Uterus (tissue), 4 donors: ENCODE measurements around the gene TYR. TPM values are rescaled to one million over a fixed set of nuclear protein-coding genes. Genes with fewer than 3 reads are reported as not detected.

ENCODE experiments used
- DNase-seq, 2 donors: peaks; one replicate each; pipeline ENCODE4 v3.0.0-alpha.2; 2019 to 2020
- H3K27ac ChIP-seq, 2 donors: fragments of 200-600 bp; sonication (generic); 1 replicate in 1 of 2; 2 replicates in 1 of 2; pipeline ENCODE4 v1.5.1; 2016 to 2018
- H3K27me3 ChIP-seq, 2 donors: fragments of 200-600 bp; sonication (generic); one replicate each; pipeline ENCODE4 v1.5.1; 2018 to 2019; ENCODE audit warnings: control low read depth in 1 of 2
- H3K36me3 ChIP-seq, 2 donors: fragments of 200-600 bp; sonication (generic); one replicate each; pipeline ENCODE4 v1.5.1; 2019; ENCODE audit warnings: control low read depth in 1 of 2
- H3K4me1 ChIP-seq, 2 donors: fragments of 200-600 bp; sonication (generic); one replicate each; pipeline ENCODE4 v1.5.1; 2018 to 2019; ENCODE audit warnings: control low read depth in 1 of 2
- H3K4me3 ChIP-seq, 2 donors: fragments of 200-600 bp; sonication (generic); 1 replicate in 1 of 2; 2 replicates in 1 of 2; pipeline ENCODE4 v1.5.1; 2018 to 2019; ENCODE audit warnings: mild to moderate bottlenecking in 1 of 2
- H3K9me3 ChIP-seq, 2 donors: fragments of 200-600 bp; sonication (generic); one replicate each; pipeline ENCODE4 v1.5.1; 2019; ENCODE audit warnings: control low read depth in 1 of 2
- CTCF ChIP-seq, 4 experiments: fragments of 200-600 bp in 2 of 4; fragments of 450-650 bp in 2 of 4; sonication (generic) in 2 of 4; IDR thresholded peaks; one replicate each; pipeline ENCODE4 v1.5.1; 2016 to 2019; ENCODE audit warnings: antibody characterized with exemption in 4 of 4, mild to moderate bottlenecking in 2 of 4, moderate library complexity in 1 of 4
- POLR2A ChIP-seq, 2 donors: fragments of 450-650 bp; IDR thresholded peaks; one replicate each; pipeline ENCODE4 v1.6.1; 2016; ENCODE audit warnings: antibody characterized with exemption in 2 of 2, mild to moderate bottlenecking in 1 of 2, moderate library complexity in 1 of 2
- intact Hi-C: fragments of 100-400 bp; cut with DNase I; formaldehyde crosslinking; loops from one replicate; pipeline ENCODE4 v1.15.1; 2023; ENCODE audit warnings: low total_unique reads
- total RNA-seq, 4 donors: library from RNA; depleted of rRNA in 3 of 4; stranded (reverse); fragments of >200 nt in 3 of 4; gene quantifications; one replicate each; pipeline versions ENCODE4 v1.1.0 to v1.2.4, GENCODE V29; 2014 to 2023
- donor health status: DM: yes; HTN: yes; CAD: no.

The TYR gene
- total RNA-seq, 4 donors from 2014 or later = not detected

- Histone ChIP-seq H3K27me3 (no peaks in the 10 kb centered on the region), H3K4me3 (no peak overlapping the region), H3K4me1 (no peaks in the 10 kb centered on the region), H3K9me3 (no peaks in the 10 kb centered on the region), H3K27ac (no peak overlapping the region), H3K36me3 (no peaks in the 10 kb centered on the region)
- no peak for TF ChIP-seq POLR2A (IDR thresholded peaks at IDR 0.05)
- no peak for TF ChIP-seq CTCF (IDR thresholded peaks at IDR 0.05)
- DNase-seq = no peak
- intact Hi-C loops = no loop called here
These were observed 5.3 kb downstream of the TYR start for GRCh38 chr11:89182773-89183518.

- Histone ChIP-seq H3K27ac (no peak overlapping the region), H3K27me3 (no peaks in the 10 kb centered on the region), H3K4me3 (no peak overlapping the region), H3K4me1 (no peaks in the 10 kb centered on the region), H3K36me3 (no peaks in the 10 kb centered on the region), H3K9me3 (no peaks in the 10 kb centered on the region)
- intact Hi-C loops = no loop called here
- TF ChIP-seq POLR2A (IDR thresholded peaks at IDR 0.05) = no peak
- no peak for TF ChIP-seq CTCF (IDR thresholded peaks at IDR 0.05)
- no peak for DNase-seq
These were observed 6.3 kb downstream of the TYR start for GRCh38 chr11:89184021-89184420.

- no peak overlapping the region for H3K4me3 ChIP-seq
- H3K27me3 ChIP-seq = no peaks in the 10 kb centered on the region
- no peak for DNase-seq
- intact Hi-C loops = no loop called here
- H3K36me3 ChIP-seq = no peaks in the 10 kb centered on the region
- no peaks in the 10 kb centered on the region for H3K4me1 ChIP-seq
- H3K9me3 ChIP-seq = no peaks in the 10 kb centered on the region
- H3K27ac ChIP-seq = no peak overlapping the region
- TF ChIP-seq POLR2A (IDR thresholded peaks at IDR 0.05) (no peak), CTCF (IDR thresholded peaks at IDR 0.05) (no peak)
These were observed 12.1 kb downstream of the TYR start for GRCh38 chr11:89189776-89190175.

GRCh38 chr11:89201138-89201537 is 23.5 kb downstream of the TYR start:
- TF ChIP-seq POLR2A (IDR thresholded peaks at IDR 0.05) = no peak
- no peak for TF ChIP-seq CTCF (IDR thresholded peaks at IDR 0.05)
- no peaks in the 10 kb centered on the region for H3K9me3 ChIP-seq
- H3K27me3 ChIP-seq = no peaks in the 10 kb centered on the region
- H3K4me1 ChIP-seq = no peaks in the 10 kb centered on the region
- DNase-seq = no peak
- H3K4me3 ChIP-seq = no peak overlapping the region
- H3K36me3 ChIP-seq = no peaks in the 10 kb centered on the region
- H3K27ac ChIP-seq = no peak overlapping the region
- intact Hi-C loops = no loop called here

GRCh38 chr11:89203814-89204213 is 26.1 kb downstream of the TYR start:
- no peak overlapping the region for H3K4me3 ChIP-seq
- no peak for TF ChIP-seq CTCF (IDR thresholded peaks at IDR 0.05)
- no peak for TF ChIP-seq POLR2A (IDR thresholded peaks at IDR 0.05)

More at GRCh38 chr11:89203814-89204213, 26.1 kb downstream of the TYR start:
- Histone ChIP-seq H3K4me1 (no peaks in the 10 kb centered on the region), H3K27ac (no peak overlapping the region), H3K27me3 (no peaks in the 10 kb centered on the region), H3K36me3 (no peaks in the 10 kb centered on the region), H3K9me3 (no peaks in the 10 kb centered on the region)
- no peak for DNase-seq
- intact Hi-C loops = no loop called here
